HL-60 (cell line): ENCODE data around the gene TRABD2B.

Source experiments
- POLR2AphosphoS5 ChIP-seq: IDR thresholded peaks from 2 replicates; pipeline ENCODE4 v1.6.1; 2012; ENCODE audit warnings: low read depth
- SPI1 ChIP-seq: IDR thresholded peaks from 2 replicates; pipeline ENCODE4 v1.6.1; 2012; ENCODE audit warnings: low read depth, mild to moderate bottlenecking, borderline replicate concordance
- TF ChIP-seq, protein P1 (sequence below): IDR thresholded peaks from one replicate; pipeline ENCODE4 v1.5.1; 2011; ENCODE audit warnings: low read length, control low read depth, inconsistent platforms; ENCODE audit not compliant: insufficient read depth
- TF ChIP-seq, protein P2 (sequence below): IDR thresholded peaks from 2 replicates; pipeline ENCODE4 v1.6.1; 2012; ENCODE audit warnings: low read depth; ENCODE audit not compliant: insufficient replicate concordance

DNA sequence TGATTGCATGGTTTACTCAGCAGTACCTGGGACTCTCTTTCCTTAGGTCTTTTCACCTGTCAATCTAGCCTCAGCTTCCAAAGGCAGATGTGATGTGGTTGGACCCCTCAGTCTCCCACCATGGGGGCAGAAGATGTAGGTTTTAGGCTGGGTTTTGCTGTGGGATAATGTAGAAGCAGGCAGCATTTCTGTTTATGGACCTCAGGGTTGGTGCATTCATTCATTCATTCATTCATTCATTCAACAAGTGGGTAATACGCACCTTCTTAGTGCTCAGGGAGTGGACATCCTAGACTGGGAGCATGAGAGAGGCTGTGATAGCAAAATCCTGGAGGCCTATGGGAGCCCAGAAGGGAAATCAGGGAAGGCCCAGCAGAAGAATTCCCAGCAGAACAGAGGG is 209.6 kb downstream of the TRABD2B start:
- TF ChIP-seq SPI1 = no peak
- TF ChIP-seq, protein P1, sequence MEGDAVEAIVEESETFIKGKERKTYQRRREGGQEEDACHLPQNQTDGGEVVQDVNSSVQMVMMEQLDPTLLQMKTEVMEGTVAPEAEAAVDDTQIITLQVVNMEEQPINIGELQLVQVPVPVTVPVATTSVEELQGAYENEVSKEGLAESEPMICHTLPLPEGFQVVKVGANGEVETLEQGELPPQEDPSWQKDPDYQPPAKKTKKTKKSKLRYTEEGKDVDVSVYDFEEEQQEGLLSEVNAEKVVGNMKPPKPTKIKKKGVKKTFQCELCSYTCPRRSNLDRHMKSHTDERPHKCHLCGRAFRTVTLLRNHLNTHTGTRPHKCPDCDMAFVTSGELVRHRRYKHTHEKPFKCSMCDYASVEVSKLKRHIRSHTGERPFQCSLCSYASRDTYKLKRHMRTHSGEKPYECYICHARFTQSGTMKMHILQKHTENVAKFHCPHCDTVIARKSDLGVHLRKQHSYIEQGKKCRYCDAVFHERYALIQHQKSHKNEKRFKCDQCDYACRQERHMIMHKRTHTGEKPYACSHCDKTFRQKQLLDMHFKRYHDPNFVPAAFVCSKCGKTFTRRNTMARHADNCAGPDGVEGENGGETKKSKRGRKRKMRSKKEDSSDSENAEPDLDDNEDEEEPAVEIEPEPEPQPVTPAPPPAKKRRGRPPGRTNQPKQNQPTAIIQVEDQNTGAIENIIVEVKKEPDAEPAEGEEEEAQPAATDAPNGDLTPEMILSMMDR = no peak
- TF ChIP-seq, protein P2, sequence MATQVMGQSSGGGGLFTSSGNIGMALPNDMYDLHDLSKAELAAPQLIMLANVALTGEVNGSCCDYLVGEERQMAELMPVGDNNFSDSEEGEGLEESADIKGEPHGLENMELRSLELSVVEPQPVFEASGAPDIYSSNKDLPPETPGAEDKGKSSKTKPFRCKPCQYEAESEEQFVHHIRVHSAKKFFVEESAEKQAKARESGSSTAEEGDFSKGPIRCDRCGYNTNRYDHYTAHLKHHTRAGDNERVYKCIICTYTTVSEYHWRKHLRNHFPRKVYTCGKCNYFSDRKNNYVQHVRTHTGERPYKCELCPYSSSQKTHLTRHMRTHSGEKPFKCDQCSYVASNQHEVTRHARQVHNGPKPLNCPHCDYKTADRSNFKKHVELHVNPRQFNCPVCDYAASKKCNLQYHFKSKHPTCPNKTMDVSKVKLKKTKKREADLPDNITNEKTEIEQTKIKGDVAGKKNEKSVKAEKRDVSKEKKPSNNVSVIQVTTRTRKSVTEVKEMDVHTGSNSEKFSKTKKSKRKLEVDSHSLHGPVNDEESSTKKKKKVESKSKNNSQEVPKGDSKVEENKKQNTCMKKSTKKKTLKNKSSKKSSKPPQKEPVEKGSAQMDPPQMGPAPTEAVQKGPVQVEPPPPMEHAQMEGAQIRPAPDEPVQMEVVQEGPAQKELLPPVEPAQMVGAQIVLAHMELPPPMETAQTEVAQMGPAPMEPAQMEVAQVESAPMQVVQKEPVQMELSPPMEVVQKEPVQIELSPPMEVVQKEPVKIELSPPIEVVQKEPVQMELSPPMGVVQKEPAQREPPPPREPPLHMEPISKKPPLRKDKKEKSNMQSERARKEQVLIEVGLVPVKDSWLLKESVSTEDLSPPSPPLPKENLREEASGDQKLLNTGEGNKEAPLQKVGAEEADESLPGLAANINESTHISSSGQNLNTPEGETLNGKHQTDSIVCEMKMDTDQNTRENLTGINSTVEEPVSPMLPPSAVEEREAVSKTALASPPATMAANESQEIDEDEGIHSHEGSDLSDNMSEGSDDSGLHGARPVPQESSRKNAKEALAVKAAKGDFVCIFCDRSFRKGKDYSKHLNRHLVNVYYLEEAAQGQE = no peak
- no peak for TF ChIP-seq POLR2AphosphoS5
